Activated naive CD8-positive, alpha-beta T cell treated with anti-CD3 and anti-CD28 coated beads, Interleukin-2, amount 10 ng/mL, durations not matched to agents 7 days and 5 days (primary cell): ENCODE measurements around the gene VDR. TPM values are rescaled to one million over a fixed set of nuclear protein-coding genes. Genes with fewer than 3 reads are reported as not detected.
"Not testable (repeated sequence)": the region's sequence is repeated elsewhere in the genome, so short reads cannot be mapped to it uniquely, and the experiment has no call there.

ENCODE experiments used
- ATAC-seq: fragments of 150-1000 bp; cut with Tn5 transposase; one replicate; pipeline ENCODE4 v1.10.0; 2021; ENCODE audit warnings: low read depth, moderate library complexity
- POLR2A ChIA-PET: fragments of 350-600 bp; sonication (Branson Sonifier 250); formaldehyde crosslinking; loops from one replicate; lab custom pipeline; 2021; ENCODE audit warnings: antibody characterized with exemption; lab: Charles Lee
- DNase-seq: peaks from one replicate; pipeline ENCODE4 v3.0.0; 2021
- H3K27ac Mint-ChIP-seq: one replicate; pipeline ENCODE4 v1.8.0; 2022; ENCODE audit warnings: mild to moderate bottlenecking, mixed read lengths
- H3K27me3 Mint-ChIP-seq: one replicate; pipeline ENCODE4 v1.8.0; 2022; ENCODE audit warnings: mild to moderate bottlenecking, moderate library complexity, mixed read lengths
- H3K36me3 Mint-ChIP-seq: one replicate; pipeline ENCODE4 v1.8.0; 2021; ENCODE audit warnings: mild to moderate bottlenecking, mixed read lengths
- H3K4me1 Mint-ChIP-seq: one replicate; pipeline ENCODE4 v1.8.0; 2021; ENCODE audit warnings: mixed read lengths
- H3K4me3 Mint-ChIP-seq: one replicate; pipeline ENCODE4 v1.8.0; 2022; ENCODE audit warnings: mild to moderate bottlenecking, moderate library complexity, mixed read lengths
- H3K9me3 Mint-ChIP-seq: one replicate; pipeline ENCODE4 v1.8.0; 2021; ENCODE audit warnings: mixed read lengths
- total RNA-seq, 2 experiments: library from RNA; stranded (reverse); gene quantifications; one replicate each; pipeline ENCODE4 v1.2.3, GENCODE V29; 2021

VDR gene
- total RNA-seq, 2 experiments from 2014 or later = 13.9 to 14.3 TPM

DNA sequence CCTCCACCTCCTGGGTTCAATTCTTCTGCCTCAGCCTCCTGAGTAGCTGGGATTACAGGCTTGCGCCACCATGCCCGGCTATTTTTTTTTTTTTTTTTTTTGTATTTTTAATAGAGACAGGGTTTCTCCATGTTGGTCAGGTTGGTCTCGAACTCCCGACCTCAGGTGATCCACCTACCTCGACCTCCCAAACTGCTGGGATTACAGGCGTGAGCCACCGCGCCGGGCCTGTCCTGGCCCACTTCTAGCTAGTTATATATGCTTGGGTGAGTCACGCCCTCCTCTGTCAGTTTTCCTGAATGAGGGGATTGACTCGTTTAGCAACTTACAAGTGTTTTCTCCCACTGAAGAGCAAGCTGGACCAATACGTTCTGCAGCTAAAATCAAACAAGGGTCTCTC, 62.3 kb downstream of the VDR start:
- H3K27ac Mint-ChIP-seq, ATAC-seq, H3K4me3 Mint-ChIP-seq, H3K27me3 Mint-ChIP-seq, DNase-seq, H3K9me3 Mint-ChIP-seq: not testable (repeated sequence)
- Mint-ChIP-seq H3K36me3 (peaks cover 15% of the 10 kb centered on the region), H3K4me1 (peaks cover 12% of the 10 kb centered on the region)
- POLR2A ChIA-PET = interaction anchor here (0.6 to 2.2 kb wide), 2 partner anchors 13 to 22 kb away, joined by 3 to 5 read pairs; no protein-coding TSS in a partner anchor

DNA sequence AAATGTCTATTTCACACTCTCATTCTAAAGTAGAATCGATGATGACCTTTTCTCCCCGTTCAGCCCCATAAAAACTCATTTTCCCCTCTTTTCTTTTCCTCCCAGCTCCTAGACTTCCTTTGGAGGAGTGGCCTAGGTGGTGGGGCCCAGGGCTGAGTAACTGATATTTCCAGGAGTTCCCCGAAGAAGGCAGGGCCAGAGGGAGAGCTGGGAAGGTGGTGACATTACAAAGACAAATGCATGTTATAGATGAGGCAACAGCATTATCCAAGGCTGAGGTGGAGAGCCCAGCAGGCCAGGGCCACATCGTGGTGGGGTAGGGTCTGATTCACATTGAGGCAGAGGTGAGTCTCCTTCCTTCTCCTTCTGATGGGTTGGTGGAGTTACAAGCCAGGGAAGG, 62.9 kb downstream of the VDR start:
- Mint-ChIP-seq H3K9me3 (no peaks in the 10 kb centered on the region), H3K4me1 (peaks cover 16% of the 10 kb centered on the region), H3K27me3 (no peaks in the 10 kb centered on the region), H3K36me3 (peaks cover 11% of the 10 kb centered on the region), H3K4me3 (no peak overlapping the region), H3K27ac (no peak overlapping the region)
- no peak for DNase-seq
- POLR2A ChIA-PET = interaction anchor here (0.6 to 2.2 kb wide), 3 partner anchors 14 to 23 kb away, joined by 3 to 8 read pairs (median 5); partner anchors contain the start of gene HDAC7
- ATAC-seq = no peak

DNA sequence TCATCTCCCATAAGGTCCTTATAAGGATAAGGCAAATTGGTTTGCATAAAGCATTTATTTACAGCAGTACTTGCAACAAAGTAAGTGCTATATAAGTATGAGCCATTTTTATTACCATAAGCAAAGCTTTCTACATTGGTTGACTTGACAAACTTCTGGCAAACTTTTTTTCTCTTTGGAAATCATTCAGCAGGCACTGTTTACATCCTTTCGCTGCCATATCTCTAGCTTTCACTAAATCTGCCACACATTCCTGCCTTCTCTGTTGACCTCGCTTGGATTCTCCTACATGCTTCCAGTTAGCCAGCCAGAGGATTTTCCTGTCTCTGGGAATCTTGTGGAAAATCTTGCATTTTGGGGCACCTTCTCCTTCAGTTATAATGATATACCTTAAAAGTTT, 63.3 kb downstream of the VDR start:
- Mint-ChIP-seq H3K27ac (no peak overlapping the region), H3K27me3 (no peaks in the 10 kb centered on the region), H3K9me3 (no peaks in the 10 kb centered on the region), H3K4me1 (peaks cover 18% of the 10 kb centered on the region), H3K36me3 (peaks cover 7% of the 10 kb centered on the region), H3K4me3 (no peak overlapping the region)
- DNase-seq (no peak), ATAC-seq (no peak)
- POLR2A ChIA-PET = interaction anchor here (0.8 to 2.2 kb wide), 5 partner anchors 14 to 136 kb away, joined by 3 to 8 read pairs (median 3); partner anchors contain the start of genes HDAC7, RPAP3 and VDR

DNA sequence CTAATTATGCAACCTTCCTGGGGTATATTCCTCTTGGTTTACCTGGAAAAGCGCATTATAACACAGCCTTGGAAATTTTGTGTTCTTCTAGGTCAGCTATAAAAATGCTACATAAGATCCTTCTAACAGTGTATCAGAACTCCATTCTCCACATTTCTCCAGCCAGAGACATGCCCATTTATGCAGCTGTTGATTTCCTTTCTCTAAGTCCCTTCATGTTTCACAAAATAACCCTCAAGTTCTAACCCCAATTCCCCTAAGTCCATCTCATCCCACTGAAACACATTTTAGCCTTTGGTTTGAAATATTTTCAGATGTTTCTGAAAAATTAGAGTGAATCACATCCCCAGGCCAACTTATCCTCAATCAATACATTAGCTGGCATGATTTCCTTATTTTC, 64.2 kb downstream of the VDR start:
- Mint-ChIP-seq H3K4me3 (no peak overlapping the region), H3K27ac (no peak overlapping the region), H3K4me1 (peaks cover 28% of the 10 kb centered on the region), H3K27me3 (no peaks in the 10 kb centered on the region), H3K36me3 (peaks cover 3% of the 10 kb centered on the region), H3K9me3 (no peaks in the 10 kb centered on the region)
- DNase-seq = no peak
- POLR2A ChIA-PET = interaction anchor here (0.9 to 1.9 kb wide), 4 partner anchors 22 to 135 kb away, joined by 3 to 8 read pairs (median 3); partner anchors contain the start of genes HDAC7, RPAP3 and VDR
- ATAC-seq = no peak

DNA sequence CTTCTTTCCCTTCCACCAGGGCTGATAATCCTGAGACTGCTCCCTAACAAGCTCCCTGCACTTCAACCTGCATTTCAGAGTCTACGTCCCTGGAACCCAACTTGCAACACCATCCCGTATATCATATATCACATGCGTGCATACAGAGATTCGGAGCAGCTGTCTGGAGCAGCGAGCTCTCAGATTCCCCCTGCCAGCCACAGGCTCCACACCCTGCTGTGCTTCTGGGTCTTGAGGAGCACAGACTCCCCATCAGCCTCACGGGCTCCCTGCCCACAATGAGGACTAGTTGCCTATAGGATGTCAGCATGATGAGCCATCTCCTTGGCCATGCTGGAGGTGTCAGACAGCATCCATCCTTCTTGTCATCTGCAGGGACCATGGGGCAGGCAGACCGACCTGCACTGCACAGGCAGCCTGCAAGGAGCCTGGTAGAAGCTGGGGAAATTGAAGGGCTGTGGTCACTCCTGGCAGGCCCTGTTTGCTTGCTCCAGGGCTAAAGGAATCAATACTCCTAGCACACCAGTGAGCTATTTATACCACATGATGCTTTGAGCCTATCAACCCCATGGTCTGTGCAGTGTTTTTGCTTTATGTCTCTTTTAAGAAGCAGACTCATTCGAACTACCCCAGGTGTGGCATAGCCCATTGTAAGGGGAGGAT, 65.4 kb downstream of the VDR start:
- peaks cover 2% of the 10 kb centered on the region for H3K36me3 Mint-ChIP-seq
- DNase-seq = no peak
- no peak overlapping the region for H3K4me3 Mint-ChIP-seq
- no peaks in the 10 kb centered on the region for H3K9me3 Mint-ChIP-seq
- no peak overlapping the region for H3K27ac Mint-ChIP-seq
- POLR2A ChIA-PET = interaction anchor here (0.5 to 13.5 kb wide), 8 partner anchors 21 to 1426 kb away, joined by 3 to 465 read pairs (median 8); no protein-coding TSS in a partner anchor
- ATAC-seq = no peak
- H3K27me3 Mint-ChIP-seq = no peaks in the 10 kb centered on the region
- H3K4me1 Mint-ChIP-seq = peaks cover 37% of the 10 kb centered on the region

DNA sequence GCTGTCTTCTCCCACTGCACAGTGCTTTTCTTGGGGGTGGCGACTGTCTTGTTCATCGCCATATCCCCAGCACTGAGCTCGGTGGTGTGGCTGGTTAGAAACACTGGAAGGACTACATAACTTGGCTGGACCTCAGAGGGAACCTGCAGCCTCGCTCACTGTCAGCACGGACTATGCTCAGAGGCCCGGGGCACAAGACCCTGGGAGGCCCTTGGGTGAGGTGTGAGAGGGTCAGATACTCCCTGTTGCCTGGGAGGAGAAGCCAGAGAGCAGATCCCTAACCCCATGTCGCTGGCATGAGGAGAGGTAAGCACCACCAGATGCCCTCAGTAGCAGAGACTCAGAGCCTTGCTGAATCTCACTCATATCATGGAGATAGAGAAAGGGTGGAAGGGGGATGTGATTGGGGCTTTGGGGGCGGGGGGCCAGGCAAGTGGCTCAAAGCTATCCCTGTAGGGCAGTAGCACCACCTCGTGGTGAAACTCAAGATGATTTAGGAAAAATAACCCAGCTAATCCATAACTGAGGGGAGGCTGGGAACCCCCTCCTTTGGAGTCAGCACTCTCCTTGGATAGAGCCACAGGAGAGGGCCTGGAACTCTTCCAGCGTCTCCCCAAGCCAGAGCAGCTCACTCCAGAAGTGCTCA, 66.4 kb downstream of the VDR start:
- ATAC-seq (no peak), DNase-seq (no peak)
- Mint-ChIP-seq H3K4me1 (peaks cover 46% of the 10 kb centered on the region), H3K27ac (no peak overlapping the region), H3K9me3 (no peaks in the 10 kb centered on the region), H3K27me3 (no peaks in the 10 kb centered on the region), H3K4me3 (no peak overlapping the region), H3K36me3 (peaks cover 2% of the 10 kb centered on the region)
- POLR2A ChIA-PET = interaction anchor here (0.6 to 13.5 kb wide), 10 partner anchors 10 to 123 kb away, joined by 3 to 465 read pairs (median 7); no protein-coding TSS in a partner anchor

DNA sequence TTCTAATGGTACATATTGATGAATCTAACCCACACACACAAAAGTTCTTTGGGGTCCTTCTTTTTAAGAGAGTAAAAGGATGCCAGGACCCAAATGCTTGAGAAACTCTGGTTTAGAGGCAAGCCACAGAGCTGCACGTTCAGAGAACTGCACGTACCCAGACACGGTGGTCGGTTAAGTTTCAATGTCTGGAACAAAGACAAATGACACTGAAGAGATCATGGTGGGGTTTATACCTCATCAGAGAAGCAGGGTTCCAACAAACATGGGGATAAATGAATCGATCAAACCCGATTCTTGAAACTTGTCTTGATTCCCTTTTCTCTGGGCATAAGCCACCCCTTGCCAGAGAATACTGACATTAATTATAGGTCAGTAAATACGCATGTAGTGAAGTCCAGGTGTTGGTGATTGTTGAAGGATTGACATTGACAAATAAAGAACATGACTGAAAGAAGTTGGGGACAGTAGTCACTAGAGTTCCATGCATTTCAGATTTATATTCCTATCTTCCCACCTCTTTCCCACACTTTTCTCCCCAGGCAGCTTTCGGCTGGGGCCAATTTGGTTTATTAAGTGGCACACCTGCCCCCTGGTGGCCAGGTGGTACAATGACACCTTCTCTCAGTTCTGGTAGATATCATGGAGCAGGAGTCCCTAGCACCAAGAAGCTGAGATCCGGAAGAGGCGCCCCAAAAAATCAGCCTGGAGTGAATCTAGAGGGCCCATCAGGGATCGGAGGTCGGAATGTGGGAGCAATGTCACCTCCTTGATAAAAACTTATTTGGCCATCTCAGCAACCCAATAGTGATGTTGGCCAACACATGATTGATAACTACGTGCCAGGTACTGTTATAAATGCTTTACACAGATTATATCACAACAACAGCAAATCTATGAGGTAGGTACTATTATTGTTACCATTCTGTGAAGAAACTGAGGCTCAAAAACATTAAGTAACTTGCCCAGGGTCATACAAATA, 67.3 kb downstream of the VDR start:
- no peaks in the 10 kb centered on the region for H3K9me3 Mint-ChIP-seq
- peak overlapping the region; percentile 62 for H3K27ac Mint-ChIP-seq
- ATAC-seq = no peak
- POLR2A ChIA-PET = interaction anchor here (1.7 to 13.5 kb wide), 7 partner anchors 19 to 97 kb away, joined by 5 to 465 read pairs (median 8); no protein-coding TSS in a partner anchor
- peak; percentile 74 for DNase-seq
- H3K27me3 Mint-ChIP-seq = no peaks in the 10 kb centered on the region
- H3K4me3 Mint-ChIP-seq = peak overlapping the region; percentile 35
- no peaks in the 10 kb centered on the region for H3K36me3 Mint-ChIP-seq
- H3K4me1 Mint-ChIP-seq = peaks cover 53% of the 10 kb centered on the region

DNA sequence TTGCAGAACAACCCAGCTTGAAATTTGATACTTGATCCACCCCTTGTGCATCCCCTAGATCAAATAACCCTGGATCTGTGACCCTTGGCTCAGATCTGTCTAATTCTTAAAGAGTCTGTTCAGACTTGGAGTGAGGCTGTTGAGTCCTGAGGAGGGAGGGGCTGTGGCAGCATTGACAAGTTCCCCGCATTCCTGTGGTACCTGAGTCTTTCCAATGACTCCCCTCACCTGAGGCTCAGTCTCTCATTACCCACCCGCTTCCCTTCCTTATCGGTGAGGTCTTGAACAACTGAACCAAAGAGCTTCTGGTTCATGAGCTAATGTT, 69.0 kb downstream of the VDR start:
- Mint-ChIP-seq H3K36me3 (no peaks in the 10 kb centered on the region), H3K4me1 (peaks cover 65% of the 10 kb centered on the region), H3K4me3 (no peak overlapping the region), H3K27me3 (no peaks in the 10 kb centered on the region), H3K27ac (peak overlapping the region; percentile 94), H3K9me3 (no peaks in the 10 kb centered on the region)
- POLR2A ChIA-PET = interaction anchor here (1.5 to 13.5 kb wide), 6 partner anchors 8 to 92 kb away, joined by 4 to 465 read pairs (median 16); partner anchors contain the start of gene HDAC7
- ATAC-seq = no peak
- DNase-seq = no peak

DNA sequence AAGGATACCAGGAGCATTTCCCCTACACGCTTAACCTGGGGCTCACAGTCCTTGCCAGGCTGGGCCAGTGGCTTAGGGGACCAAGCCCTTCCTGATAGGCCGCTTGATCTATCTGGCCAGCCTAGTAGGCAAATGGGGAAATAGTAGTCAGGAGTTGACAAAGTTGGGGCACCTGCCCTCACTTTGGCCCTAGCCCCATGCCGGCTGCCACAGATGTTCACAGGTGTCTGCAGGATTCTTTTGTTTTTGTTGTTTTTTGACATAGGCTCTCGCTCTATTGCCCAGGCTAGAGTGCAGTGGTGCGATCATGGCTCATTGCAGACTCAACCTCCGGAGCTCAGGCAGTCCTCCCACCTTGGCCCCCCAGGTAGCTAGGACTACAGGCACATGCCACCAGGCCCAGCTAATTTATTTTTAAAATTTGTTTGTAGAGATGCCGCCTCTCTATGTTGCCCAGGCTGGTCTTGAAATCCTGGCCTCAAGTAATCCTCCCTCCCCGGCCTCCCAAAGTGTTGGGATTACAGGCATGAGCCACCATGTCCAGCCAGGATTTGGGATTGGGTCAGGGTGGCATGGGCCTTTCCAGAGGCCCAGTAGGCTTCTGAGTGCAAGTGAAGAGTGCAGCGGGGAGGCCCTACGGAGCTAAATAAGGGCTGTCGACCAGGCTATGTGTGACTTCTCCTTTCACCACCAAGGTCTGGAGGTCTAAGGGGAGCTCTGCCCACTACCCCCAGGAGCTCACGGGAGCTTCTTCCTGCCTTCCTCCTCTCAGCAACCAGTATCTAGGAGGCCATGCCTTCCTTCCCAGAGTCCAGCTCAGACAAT, 69.6 kb downstream of the VDR start:
- Mint-ChIP-seq H3K27me3 (no peaks in the 10 kb centered on the region), H3K4me1 (peaks cover 71% of the 10 kb centered on the region)

DNA sequence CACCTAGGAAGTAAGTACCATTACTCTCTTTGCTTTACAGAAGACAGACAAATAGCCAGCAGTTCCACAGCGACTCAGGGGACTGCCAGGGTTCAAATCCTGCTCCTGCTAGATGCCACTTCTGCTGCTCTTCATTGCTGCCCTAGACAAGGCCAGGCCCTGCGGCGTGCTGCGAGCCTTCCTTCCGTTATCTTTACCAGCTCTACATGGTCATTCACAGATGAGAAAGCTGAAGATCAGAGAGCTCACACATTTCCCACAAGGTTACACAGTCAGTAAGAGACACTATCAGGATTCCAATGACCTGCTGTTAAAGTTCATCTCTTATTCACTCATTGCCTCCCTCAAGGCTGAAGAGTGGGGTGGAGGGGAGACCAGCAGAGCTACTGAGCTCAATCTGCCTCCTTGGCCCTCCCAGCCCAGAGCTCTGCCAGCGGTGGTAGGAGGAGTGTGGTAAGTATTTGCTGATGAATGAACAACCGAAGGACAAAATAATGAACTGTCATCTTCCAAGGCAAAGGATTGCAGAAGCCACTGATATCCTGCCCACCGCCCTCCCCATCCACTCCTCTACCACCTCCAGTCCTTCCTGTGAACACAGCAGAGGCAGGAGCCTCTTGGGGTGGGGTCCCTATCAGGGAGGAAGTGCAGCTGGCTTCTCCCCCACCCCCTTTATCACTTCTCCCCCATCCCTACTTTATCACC, 70.4 kb downstream of the VDR start:
- Mint-ChIP-seq H3K4me3 (peak overlapping the region; percentile 81), H3K9me3 (no peaks in the 10 kb centered on the region), H3K4me1 (peaks cover 76% of the 10 kb centered on the region), H3K27me3 (no peaks in the 10 kb centered on the region), H3K27ac (peak overlapping the region; percentile 94), H3K36me3 (peaks cover 4% of the 10 kb centered on the region)
- DNase-seq = no peak
- POLR2A ChIA-PET = interaction anchor here (1.6 to 13.5 kb wide), 6 partner anchors 10 to 91 kb away, joined by 4 to 465 read pairs (median 18); partner anchors contain the start of gene HDAC7
- ATAC-seq = no peak

More for the DNA sequence above, 69.6 kb downstream of the VDR start:
- Mint-ChIP-seq H3K9me3 (no peaks in the 10 kb centered on the region), H3K4me3 (no peak overlapping the region), H3K27ac (peak overlapping the region; percentile 94), H3K36me3 (peaks cover 4% of the 10 kb centered on the region)
- POLR2A ChIA-PET = interaction anchor here (1.5 to 13.5 kb wide), 6 partner anchors 8 to 92 kb away, joined by 4 to 465 read pairs (median 16); partner anchors contain the start of gene HDAC7
- ATAC-seq (no peak), DNase-seq (no peak)

DNA sequence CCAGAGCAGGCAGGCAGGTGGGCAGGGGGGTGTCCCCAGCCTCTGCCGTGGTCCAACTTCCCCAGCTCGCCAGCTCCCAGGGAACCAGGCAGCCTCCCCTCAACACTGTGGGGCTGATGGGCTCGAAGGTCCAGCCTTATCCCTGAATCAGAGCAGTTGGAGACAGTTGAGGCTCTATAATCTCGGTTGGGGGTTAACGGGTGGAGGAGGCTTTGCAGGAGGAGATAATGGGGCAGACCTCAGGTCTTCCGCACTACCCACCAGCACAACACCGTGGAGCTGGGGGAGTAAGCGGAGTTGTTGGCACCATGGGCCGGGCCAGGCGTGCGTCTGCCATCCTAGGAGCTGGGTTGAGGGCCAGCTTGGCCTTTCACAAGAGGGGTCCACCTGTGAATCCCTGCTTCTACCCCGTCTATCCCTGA, 71.2 kb downstream of the VDR start:
- ATAC-seq (peak; percentile 4), DNase-seq (no peak)
- H3K9me3 Mint-ChIP-seq = no peaks in the 10 kb centered on the region
- H3K27me3 Mint-ChIP-seq = no peaks in the 10 kb centered on the region
- H3K27ac Mint-ChIP-seq = peak overlapping the region; percentile 94
- H3K36me3 Mint-ChIP-seq = peaks cover 4% of the 10 kb centered on the region
- peaks cover 79% of the 10 kb centered on the region for H3K4me1 Mint-ChIP-seq
- POLR2A ChIA-PET = interaction anchor here (0.9 to 13.5 kb wide), 13 partner anchors 9 to 127 kb away, joined by 3 to 465 read pairs (median 5); partner anchors contain the start of gene HDAC7
- peak overlapping the region; percentile 81 for H3K4me3 Mint-ChIP-seq
